BJ (cell line): ENCODE results near the gene ONECUT1. TPM values are rescaled to one million over a fixed set of nuclear protein-coding genes. Genes with fewer than 3 reads are reported as not detected.

Experiments used
- CTCF ChIA-PET: fragments of 350-600 bp; formaldehyde crosslinking; extraction: SDS; loops from one replicate; lab custom pipeline; 2021; ENCODE audit warnings: antibody characterized with exemption, inconsistent platforms; lab: Yijun Ruan, JAX
- POLR2A ChIA-PET: fragments of 300-600 bp; sonication (Branson Sonifier 250); formaldehyde crosslinking; extraction: SDS; loops from one replicate; lab custom pipeline; 2021; ENCODE audit warnings: antibody characterized with exemption; lab: Charles Lee
- DNase-seq: peaks from one replicate; pipeline ENCODE4 v3.0.0-alpha.2; 2011; ENCODE audit warnings: low read depth
- H3K27me3 ChIP-seq: 2 replicates; pipeline ENCODE4 v1.6.0; 2011; ENCODE audit warnings: low read length; ENCODE audit not compliant: control insufficient read depth, insufficient read depth
- H3K36me3 ChIP-seq: 2 replicates; pipeline ENCODE4 v1.5.1; 2011; ENCODE audit warnings: low read length; ENCODE audit not compliant: control insufficient read depth, insufficient read depth
- H3K4me3 ChIP-seq: 2 replicates; pipeline ENCODE4 v1.5.1; 2011; ENCODE audit warnings: low read depth, mild to moderate bottlenecking, control low read depth, low read length
- CTCF ChIP-seq: IDR thresholded peaks from 2 replicates; pipeline ENCODE4 v1.5.1; 2011; ENCODE audit warnings: low read depth, mild to moderate bottlenecking, control low read depth, inconsistent platforms, low read length, moderate library complexity; ENCODE audit not compliant: insufficient read depth
- polyA plus RNA-seq: library from polyadenylated mRNA; depleted of rRNA; stranded (reverse); fragments of >200 nt; gene quantifications from 2 replicates; pipeline ENCODE4 v1.2.3, GENCODE V29; 2011

ONECUT1 gene
- polyA plus RNA-seq, 1 experiment = not detected

GRCh38 chr15:52784799-52785671 lies 5.1 kb downstream of the ONECUT1 start:
- ChIA-PET POLR2A (no interaction called here), CTCF (interaction anchor here (0.6 kb wide), 1 partner anchor 564 kb away, joined by 3 read pairs; no protein-coding TSS in a partner anchor)
- H3K36me3 ChIP-seq = no peaks in the 10 kb centered on the region
- no peak for DNase-seq
- no peak overlapping the region for H3K4me3 ChIP-seq
- TF ChIP-seq CTCF = no peak
- peaks cover 62% of the 10 kb centered on the region for H3K27me3 ChIP-seq

GRCh38 chr15:52783929-52784798 lies 6.0 kb downstream of the ONECUT1 start:
- POLR2A ChIA-PET = no interaction called here

GRCh38 chr15:52783191-52783829 lies 6.8 kb downstream of the ONECUT1 start:
- no peak for TF ChIP-seq CTCF
- ChIA-PET POLR2A (no interaction called here), CTCF (interaction anchor here (0.6 to 1.9 kb wide), 2 partner anchors 10 to 12 kb away, joined by 3 to 6 read pairs; no protein-coding TSS in a partner anchor)
- no peak for DNase-seq
- no peak overlapping the region for H3K4me3 ChIP-seq
- H3K36me3 ChIP-seq = no peaks in the 10 kb centered on the region
- peaks cover 54% of the 10 kb centered on the region for H3K27me3 ChIP-seq

More at GRCh38 chr15:52783929-52784798, 6.0 kb downstream of the ONECUT1 start:
- DNase-seq = no peak
- Histone ChIP-seq H3K4me3 (no peak overlapping the region), H3K36me3 (no peaks in the 10 kb centered on the region), H3K27me3 (peaks cover 61% of the 10 kb centered on the region)
- CTCF ChIA-PET = interaction anchor here (0.6 to 1.9 kb wide), 2 partner anchors 9 to 565 kb away, joined by 3 to 6 read pairs; no protein-coding TSS in a partner anchor
- 0 out of 2 replicates have a peak, but pooled peaks have one; percentile 2 for TF ChIP-seq CTCF

GRCh38 chr15:52782514-52782913 lies 7.6 kb downstream of the ONECUT1 start:
- no peak for TF ChIP-seq CTCF
- CTCF ChIA-PET = interaction anchor here (0.6 to 1.9 kb wide), 4 partner anchors 9 to 15 kb away, joined by 3 to 6 read pairs (median 4); no protein-coding TSS in a partner anchor
- no peak overlapping the region for H3K4me3 ChIP-seq
- DNase-seq = no peak
- POLR2A ChIA-PET = no interaction called here
- peaks cover 46% of the 10 kb centered on the region for H3K27me3 ChIP-seq
- H3K36me3 ChIP-seq = no peaks in the 10 kb centered on the region
